Breast epithelium (tissue), 4 donors: ENCODE results near the gene MT2A. TPM values are rescaled to one million over a fixed set of nuclear protein-coding genes. Genes with fewer than 3 reads are reported as not detected.
"Not testable (repeated sequence)": the region's sequence is repeated elsewhere in the genome, so short reads cannot be mapped to it uniquely, and the experiment has no call there.

Experiments
- DNase-seq, 2 donors: peaks; one replicate each; pipeline ENCODE4 v3.0.0-alpha.2; 2019; ENCODE audit warnings: low spot score in 2 of 2
- H3K27ac ChIP-seq, 2 donors: fragments of 200-600 bp; sonication (generic) in 1 of 2; one replicate each; pipeline ENCODE4 v1.5.1; 2016 to 2019; ENCODE audit warnings: mild to moderate bottlenecking in 1 of 2
- H3K27me3 ChIP-seq, 2 donors: fragments of 200-600 bp; sonication (generic) in 1 of 2; one replicate each; pipeline versions ENCODE4 v1.5.1 to v1.6.0; 2017 to 2019; ENCODE audit warnings: control low read depth in 1 of 2, mild to moderate bottlenecking in 1 of 2
- H3K36me3 ChIP-seq: fragments of 200-600 bp; one replicate; pipeline ENCODE4 v1.5.1; 2019
- H3K4me1 ChIP-seq, 2 donors: fragments of 200-600 bp; sonication (generic); one replicate each; pipeline ENCODE4 v1.5.1; 2016 to 2019; ENCODE audit warnings: control low read depth in 1 of 2
- H3K4me3 ChIP-seq, 3 donors: fragments of 200-600 bp; sonication (generic); 1 replicate in 2 of 3; 2 replicates in 1 of 3; pipeline ENCODE4 v1.5.1; 2016 to 2019; ENCODE audit warnings: mild to moderate bottlenecking in 3 of 3, moderate library complexity in 2 of 3
- H3K9me3 ChIP-seq, 2 donors: fragments of 200-600 bp; sonication (generic) in 1 of 2; one replicate each; pipeline ENCODE4 v1.5.1; 2016 to 2019; ENCODE audit warnings: control low read depth in 1 of 2
- CTCF ChIP-seq, 3 donors: fragments of 450-650 bp; IDR thresholded peaks; one replicate each; pipeline ENCODE4 v1.5.1; 2016 to 2017; ENCODE audit warnings: antibody characterized with exemption in 3 of 3, mild to moderate bottlenecking in 3 of 3, moderate library complexity in 3 of 3
- POLR2A ChIP-seq: fragments of 450-650 bp; IDR thresholded peaks from one replicate; pipeline ENCODE4 v1.6.1; 2016; ENCODE audit warnings: antibody characterized with exemption, mild to moderate bottlenecking, moderate library complexity
- POLR2AphosphoS5 ChIP-seq, 3 donors: sonication (generic); formaldehyde crosslinking; IDR thresholded peaks; one replicate each; pipeline ENCODE4 v1.6.1; 2017; ENCODE audit warnings: antibody characterized with exemption in 3 of 3
- intact Hi-C: fragments of 100-400 bp; cut with DNase I; formaldehyde crosslinking; loops from one replicate; pipeline ENCODE4 v1.15.1; 2023; ENCODE audit warnings: low total_unique reads
- total RNA-seq, 3 donors: library from RNA; depleted of rRNA; stranded (reverse); fragments of >200 nt; gene quantifications; one replicate each; pipeline ENCODE4 v1.1.0, GENCODE V29; 2016

MT2A gene
- total RNA-seq, 3 donors from 2014 or later = 352 to 543 (median 428) TPM

- intact Hi-C loops = no loop called here
- Histone ChIP-seq H3K9me3 (no peaks in the 10 kb centered on the region), H3K4me1 (no peaks in the 10 kb centered on the region), H3K4me3 (no peak overlapping the region), H3K27ac (no peak overlapping the region), H3K27me3 (no peaks in the 10 kb centered on the region), H3K36me3 (no peaks in the 10 kb centered on the region)
- no peak for DNase-seq
- TF ChIP-seq CTCF (IDR thresholded peaks at IDR 0.05) = no peak
- no peak for TF ChIP-seq POLR2AphosphoS5 (IDR thresholded peaks at IDR 0.05)
- TF ChIP-seq POLR2A = no peak
Measured at GRCh38 chr16:56580391-56581048, 27.9 kb upstream of the MT2A start.

- intact Hi-C loops, H3K27ac ChIP-seq, H3K4me3 ChIP-seq, H3K9me3 ChIP-seq, H3K27me3 ChIP-seq, H3K36me3 ChIP-seq, DNase-seq, H3K4me1 ChIP-seq: not testable (repeated sequence)
Measured at GRCh38 chr16:56582911-56583310, 25.5 kb upstream of the MT2A start.

DNA sequence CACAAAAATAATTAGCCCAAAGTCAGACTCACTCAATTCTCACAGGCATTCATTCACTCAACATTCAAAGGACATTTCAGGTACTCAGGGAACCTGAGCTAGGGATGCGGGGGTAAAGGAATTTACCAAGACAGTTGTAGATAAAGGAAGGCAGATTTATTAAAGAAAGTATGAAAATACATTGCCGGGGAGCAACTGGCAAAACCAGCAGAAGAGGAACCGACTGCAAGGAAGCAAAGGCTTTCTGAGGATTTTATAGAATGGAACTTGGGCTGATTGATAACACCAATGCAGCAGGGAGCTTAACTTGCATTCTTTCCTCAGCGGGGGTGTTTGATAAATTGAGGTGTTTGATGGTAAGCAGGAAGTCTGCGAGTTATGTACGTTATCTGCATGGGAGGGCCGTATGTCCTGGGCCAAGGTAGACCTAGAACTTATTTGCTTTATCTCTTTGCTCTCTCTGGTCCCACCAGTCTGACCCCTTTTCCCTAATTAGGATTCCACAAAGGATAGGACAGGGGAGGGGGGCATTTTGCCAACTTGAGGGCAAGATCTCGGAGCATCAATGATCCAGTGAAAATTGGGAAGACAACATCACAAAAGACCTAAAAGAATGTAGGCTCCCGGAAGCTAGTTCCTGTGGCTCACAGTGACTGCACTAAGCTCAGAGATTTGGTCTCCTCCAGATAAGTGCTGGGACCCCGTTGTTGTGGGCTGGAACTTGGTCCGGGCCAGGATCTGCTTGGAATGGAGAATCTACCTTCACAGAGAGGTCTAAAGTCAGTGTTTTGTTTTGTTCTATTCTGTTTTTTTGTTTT is 24.8 kb upstream of the MT2A start:
- Histone ChIP-seq H3K4me1 (no peaks in the 10 kb centered on the region), H3K27ac (no peak overlapping the region), H3K9me3 (no peaks in the 10 kb centered on the region), H3K36me3 (no peaks in the 10 kb centered on the region), H3K27me3 (no peaks in the 10 kb centered on the region), H3K4me3 (no peak overlapping the region)
- intact Hi-C loops = no loop called here
- no peak for DNase-seq
- TF ChIP-seq POLR2AphosphoS5 (IDR thresholded peaks at IDR 0.05) = no peak
- TF ChIP-seq POLR2A = no peak
- TF ChIP-seq CTCF (IDR thresholded peaks at IDR 0.05) = no peak

- Histone ChIP-seq H3K36me3 (no peaks in the 10 kb centered on the region), H3K27ac (no peak overlapping the region), H3K27me3 (peaks cover 0 to 4% of the 10 kb centered on the region in 2 donors), H3K9me3 (no peaks in the 10 kb centered on the region), H3K4me3 (no peak overlapping the region), H3K4me1 (peaks cover 3% of the 10 kb centered on the region in 2 donors)
- no peak for DNase-seq
- TF ChIP-seq POLR2A = no peak
- no peak for TF ChIP-seq POLR2AphosphoS5 (IDR thresholded peaks at IDR 0.05)
- TF ChIP-seq CTCF (IDR thresholded peaks at IDR 0.05) = no peak
- intact Hi-C loops = no loop called here
Measured at GRCh38 chr16:56584276-56584675, 24.1 kb upstream of the MT2A start.

GRCh38 chr16:56588781-56589140 is 19.6 kb upstream of the MT2A start:
- intact Hi-C loops = no loop called here
- DNase-seq = no peak
- Histone ChIP-seq H3K36me3 (no peaks in the 10 kb centered on the region), H3K9me3 (no peaks in the 10 kb centered on the region), H3K4me3 (peak overlapping the region; percentile 34 to 69 (median 49)), H3K27me3 (peaks cover 0 to 18% of the 10 kb centered on the region in 2 donors), H3K4me1 (peaks cover 3 to 9% of the 10 kb centered on the region in 2 donors), H3K27ac (no peak overlapping the region)
- TF ChIP-seq CTCF (IDR thresholded peaks at IDR 0.05) (no peak), POLR2AphosphoS5 (IDR thresholded peaks at IDR 0.05) (no peak), POLR2A (no peak)
